CD4-positive, alpha-beta T cell treated with Interleukin-2 at 100 ng/mL for 4 hours (primary cell): ENCODE data around the gene OR10AD1.
A peak's percentile ranks its signal among the peaks of the same experiment; 100 is the strongest.
"Not testable (repeated sequence)": the region's sequence is repeated elsewhere in the genome, so short reads cannot be mapped to it uniquely, and the experiment has no call there.

ENCODE experiments used
- DNase-seq: peaks from one replicate; pipeline ENCODE4 v3.0.0-alpha.2; 2020; ENCODE audit warnings: low spot score

Gene OR10AD1

DNA sequence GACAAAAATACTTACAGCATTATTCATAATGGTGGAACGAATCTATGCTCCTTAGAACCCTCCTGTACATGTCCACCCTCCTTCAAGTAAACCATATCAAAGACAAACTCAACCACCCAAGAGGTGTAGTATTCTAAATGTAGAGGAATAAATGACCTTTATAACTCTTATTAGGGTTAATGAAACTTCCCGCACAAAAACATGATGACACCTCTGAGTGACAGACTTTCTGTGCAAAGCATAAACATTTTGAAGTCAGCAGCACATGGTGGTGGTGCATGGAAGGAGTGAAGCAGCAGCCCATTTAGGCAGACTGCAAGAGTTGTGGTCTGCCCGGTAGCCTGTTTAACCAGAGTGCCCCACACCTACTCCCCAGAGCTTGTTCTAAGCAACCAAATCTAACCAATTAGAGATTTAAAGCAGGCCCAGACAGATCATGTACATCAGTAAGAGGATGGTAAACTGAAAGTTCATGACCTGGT is 45.2 kb downstream of the OR10AD1 start:
- DNase-seq: no peak

DNA sequence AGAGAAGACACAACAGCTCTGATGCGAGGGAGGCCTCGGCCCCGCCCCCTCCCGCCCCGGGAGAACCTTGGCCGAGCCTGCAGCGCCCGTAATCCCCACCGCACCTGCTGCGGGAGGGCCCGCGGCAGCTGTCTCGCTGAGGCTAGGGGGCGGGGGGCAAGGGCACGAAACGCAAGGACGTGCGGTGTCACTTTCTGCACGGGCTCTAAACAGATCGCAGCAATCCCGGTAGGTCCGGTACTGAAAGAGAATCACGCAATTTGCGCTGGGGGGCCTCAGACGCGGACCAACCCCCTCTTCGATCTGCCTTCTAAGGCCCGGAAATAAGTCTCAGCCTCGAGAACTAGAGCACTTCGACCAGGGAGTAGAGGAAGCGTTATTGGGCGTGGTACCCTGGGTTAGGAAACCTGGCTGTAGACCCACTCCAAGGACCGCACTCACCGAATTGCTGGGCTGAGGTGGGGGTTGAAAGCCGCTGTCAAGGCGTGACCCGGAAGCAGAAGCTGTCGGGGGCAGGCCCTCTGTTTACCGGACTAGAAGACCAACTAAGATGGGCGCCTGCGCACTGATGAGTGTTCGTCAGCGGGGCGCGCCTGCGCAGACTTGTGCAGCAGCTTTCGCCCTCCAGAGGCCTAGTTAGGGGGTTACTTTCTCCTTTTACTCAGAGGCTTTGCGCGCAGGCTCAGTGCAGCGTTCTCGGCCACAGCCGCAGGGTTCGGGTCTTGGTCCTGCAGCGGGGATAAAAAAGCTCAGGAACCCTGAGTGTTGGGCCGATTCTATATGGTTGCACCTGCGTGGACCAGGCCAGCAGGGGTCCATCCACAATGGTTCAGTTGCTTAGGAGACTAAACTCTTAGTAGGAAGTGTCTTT is 45.8 kb downstream of the OR10AD1 start, which contains the start of gene ASB8:
ASB8 (minus strand) TSS at position 498 of the 871 bp plus-strand sequence. CDS start 4,019 bp downstream, outside the sequence.
- DNase-seq: peak; percentile 100

DNA sequence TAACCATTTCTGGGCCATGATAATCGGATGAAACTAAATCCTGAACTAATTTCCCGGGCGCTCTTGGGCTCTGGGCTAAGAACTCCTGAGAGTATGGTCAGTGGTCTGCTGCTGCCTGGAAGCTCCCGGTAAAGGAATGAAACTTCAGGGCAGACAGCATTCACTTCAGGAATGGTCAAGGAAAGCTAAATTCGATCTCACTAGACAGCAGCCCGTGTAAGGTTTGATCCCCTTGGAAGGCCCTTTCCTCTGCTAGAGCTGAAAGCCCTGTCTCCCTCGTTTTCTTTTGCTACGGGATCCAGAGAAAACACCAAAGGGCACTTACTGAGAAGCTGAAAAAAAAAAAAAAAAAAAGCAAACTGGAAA is 46.5 kb downstream of the OR10AD1 start:
- no peak for DNase-seq

DNA sequence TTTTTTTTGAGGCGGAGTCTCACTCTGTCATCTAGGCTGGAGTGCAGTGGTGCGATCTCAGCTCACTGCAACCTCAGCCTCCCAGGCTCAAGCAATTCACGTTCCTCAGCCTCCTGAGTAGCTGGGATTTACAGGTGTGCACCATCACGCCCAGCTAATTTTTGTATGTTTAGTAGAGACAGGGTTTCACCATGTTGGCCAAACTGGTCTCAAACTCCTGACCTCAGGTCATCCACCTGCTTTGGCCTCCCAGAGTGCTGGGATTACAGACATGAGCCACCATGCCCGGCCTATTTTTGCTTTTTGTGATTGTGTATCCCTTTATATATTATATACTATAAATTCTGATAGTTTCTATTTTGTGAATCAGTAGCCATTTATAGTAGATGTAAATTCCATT is 47.3 kb downstream of the OR10AD1 start:
- not testable (repeated sequence) for DNase-seq
